ENCODE measurements around the gene HDGFL3.

Gene HDGFL3

GRCh38 chr15:83199288-83199687, 8.3 kb downstream of the HDGFL3 start:
- Histone ChIP-seq H3K4me3 (ENCODE audit: low read depth in 1 of 2, low read length in 2 of 2) (no peak overlapping the region), H3K9me3 (ENCODE audit: control insufficient read depth in 1 of 2, low read length in 2 of 2) (no peaks in the 10 kb centered on the region), H3K27ac (ENCODE audit: low read depth, low read length) (no peak overlapping the region), H3K36me3 (ENCODE audit: control insufficient read depth in 1 of 2, insufficient read depth in 2 of 2, low read length in 2 of 2) (no peaks in the 10 kb centered on the region), H3K4me1 (ENCODE audit: control insufficient read depth in 1 of 2, insufficient read depth in 2 of 2, low read length in 2 of 2) (no peaks in the 10 kb centered on the region), H3K9ac (ENCODE audit: low read depth in 1 of 2, low read length in 2 of 2) (no peak overlapping the region), H3K27me3 (ENCODE audit: control insufficient read depth in 1 of 2, insufficient read depth in 2 of 2, low read length in 2 of 2) (no peaks in the 10 kb centered on the region)

- Histone ChIP-seq H3K9ac (ENCODE audit: low read depth in 1 of 2, low read length in 2 of 2) (no peak overlapping the region), H3K27me3 (ENCODE audit: control insufficient read depth in 1 of 2, insufficient read depth in 2 of 2, low read length in 2 of 2) (no peaks in the 10 kb centered on the region), H3K9me3 (ENCODE audit: control insufficient read depth in 1 of 2, low read length in 2 of 2) (no peaks in the 10 kb centered on the region), H3K4me1 (ENCODE audit: control insufficient read depth in 1 of 2, insufficient read depth in 2 of 2, low read length in 2 of 2) (no peaks in the 10 kb centered on the region), H3K27ac (ENCODE audit: low read depth, low read length) (no peak overlapping the region), H3K4me3 (ENCODE audit: low read depth in 1 of 2, low read length in 2 of 2) (no peak overlapping the region), H3K36me3 (ENCODE audit: control insufficient read depth in 1 of 2, insufficient read depth in 2 of 2, low read length in 2 of 2) (no peaks in the 10 kb centered on the region)
Measured at GRCh38 chr15:83198476-83198875, 9.1 kb downstream of the HDGFL3 start.

GRCh38 chr15:83194528-83194927, 13.1 kb downstream of the HDGFL3 start:
- Histone ChIP-seq H3K27ac (ENCODE audit: low read depth, low read length) (no peak overlapping the region), H3K27me3 (ENCODE audit: control insufficient read depth in 1 of 2, insufficient read depth in 2 of 2, low read length in 2 of 2) (no peaks in the 10 kb centered on the region), H3K4me3 (ENCODE audit: low read depth in 1 of 2, low read length in 2 of 2) (no peak overlapping the region), H3K36me3 (ENCODE audit: control insufficient read depth in 1 of 2, insufficient read depth in 2 of 2, low read length in 2 of 2) (no peaks in the 10 kb centered on the region), H3K9me3 (ENCODE audit: control insufficient read depth in 1 of 2, low read length in 2 of 2) (no peaks in the 10 kb centered on the region), H3K9ac (ENCODE audit: low read depth in 1 of 2, low read length in 2 of 2) (no peak overlapping the region), H3K4me1 (ENCODE audit: control insufficient read depth in 1 of 2, insufficient read depth in 2 of 2, low read length in 2 of 2) (no peaks in the 10 kb centered on the region)

- Histone ChIP-seq H3K4me3 (ENCODE audit: low read depth in 1 of 2, low read length in 2 of 2) (no peak overlapping the region), H3K9me3 (ENCODE audit: control insufficient read depth in 1 of 2, low read length in 2 of 2) (no peaks in the 10 kb centered on the region), H3K27me3 (ENCODE audit: control insufficient read depth in 1 of 2, insufficient read depth in 2 of 2, low read length in 2 of 2) (no peaks in the 10 kb centered on the region), H3K36me3 (ENCODE audit: control insufficient read depth in 1 of 2, insufficient read depth in 2 of 2, low read length in 2 of 2) (no peaks in the 10 kb centered on the region), H3K9ac (ENCODE audit: low read depth in 1 of 2, low read length in 2 of 2) (no peak overlapping the region), H3K27ac (ENCODE audit: low read depth, low read length) (no peak overlapping the region), H3K4me1 (ENCODE audit: control insufficient read depth in 1 of 2, insufficient read depth in 2 of 2, low read length in 2 of 2) (no peaks in the 10 kb centered on the region)
Measured at GRCh38 chr15:83193721-83194120, 13.9 kb downstream of the HDGFL3 start.

GRCh38 chr15:83192742-83193141, 14.9 kb downstream of the HDGFL3 start:
- no peaks in the 10 kb centered on the region for H3K36me3 ChIP-seq (ENCODE audit: control insufficient read depth in 1 of 2, insufficient read depth in 2 of 2, low read length in 2 of 2)
- no peaks in the 10 kb centered on the region for H3K9me3 ChIP-seq (ENCODE audit: control insufficient read depth in 1 of 2, low read length in 2 of 2)
- no peaks in the 10 kb centered on the region for H3K4me1 ChIP-seq (ENCODE audit: control insufficient read depth in 1 of 2, insufficient read depth in 2 of 2, low read length in 2 of 2)
- no peak overlapping the region for H3K9ac ChIP-seq (ENCODE audit: low read depth in 1 of 2, low read length in 2 of 2)
- H3K4me3 ChIP-seq (ENCODE audit: low read depth in 1 of 2, low read length in 2 of 2) = no peak overlapping the region
- H3K27ac ChIP-seq (ENCODE audit: low read depth, low read length) = no peak overlapping the region
- H3K27me3 ChIP-seq (ENCODE audit: control insufficient read depth in 1 of 2, insufficient read depth in 2 of 2, low read length in 2 of 2) = no peaks in the 10 kb centered on the region

- Histone ChIP-seq H3K4me3 (ENCODE audit: low read depth in 1 of 2, low read length in 2 of 2) (no peak overlapping the region), H3K9ac (ENCODE audit: low read depth in 1 of 2, low read length in 2 of 2) (no peak overlapping the region), H3K27ac (ENCODE audit: low read depth, low read length) (no peak overlapping the region), H3K4me1 (ENCODE audit: control insufficient read depth in 1 of 2, insufficient read depth in 2 of 2, low read length in 2 of 2) (no peaks in the 10 kb centered on the region), H3K9me3 (ENCODE audit: control insufficient read depth in 1 of 2, low read length in 2 of 2) (no peaks in the 10 kb centered on the region), H3K27me3 (ENCODE audit: control insufficient read depth in 1 of 2, insufficient read depth in 2 of 2, low read length in 2 of 2) (no peaks in the 10 kb centered on the region), H3K36me3 (ENCODE audit: control insufficient read depth in 1 of 2, insufficient read depth in 2 of 2, low read length in 2 of 2) (no peaks in the 10 kb centered on the region)
Measured at GRCh38 chr15:83190450-83190849, 17.2 kb downstream of the HDGFL3 start.

- no peak overlapping the region for H3K4me3 ChIP-seq (ENCODE audit: low read depth in 1 of 2, low read length in 2 of 2)
- no peaks in the 10 kb centered on the region for H3K9me3 ChIP-seq (ENCODE audit: control insufficient read depth in 1 of 2, low read length in 2 of 2)
- no peaks in the 10 kb centered on the region for H3K27me3 ChIP-seq (ENCODE audit: control insufficient read depth in 1 of 2, insufficient read depth in 2 of 2, low read length in 2 of 2)
- no peaks in the 10 kb centered on the region for H3K36me3 ChIP-seq (ENCODE audit: control insufficient read depth in 1 of 2, insufficient read depth in 2 of 2, low read length in 2 of 2)
- no peaks in the 10 kb centered on the region for H3K4me1 ChIP-seq (ENCODE audit: control insufficient read depth in 1 of 2, insufficient read depth in 2 of 2, low read length in 2 of 2)
- no peak overlapping the region for H3K27ac ChIP-seq (ENCODE audit: low read depth, low read length)
- H3K9ac ChIP-seq (ENCODE audit: low read depth in 1 of 2, low read length in 2 of 2) = no peak overlapping the region
Measured at GRCh38 chr15:83185561-83185960, 22.1 kb downstream of the HDGFL3 start.

GRCh38 chr15:83178869-83179325, 28.7 kb downstream of the HDGFL3 start:
- no peaks in the 10 kb centered on the region for H3K27me3 ChIP-seq (ENCODE audit: control insufficient read depth in 1 of 2, insufficient read depth in 2 of 2, low read length in 2 of 2)
- H3K4me1 ChIP-seq (ENCODE audit: control insufficient read depth in 1 of 2, insufficient read depth in 2 of 2, low read length in 2 of 2) = no peaks in the 10 kb centered on the region
- H3K9ac ChIP-seq (ENCODE audit: low read depth in 1 of 2, low read length in 2 of 2) = no peak overlapping the region
- no peak overlapping the region for H3K4me3 ChIP-seq (ENCODE audit: low read depth in 1 of 2, low read length in 2 of 2)
- no peaks in the 10 kb centered on the region for H3K36me3 ChIP-seq (ENCODE audit: control insufficient read depth in 1 of 2, insufficient read depth in 2 of 2, low read length in 2 of 2)
- no peaks in the 10 kb centered on the region for H3K9me3 ChIP-seq (ENCODE audit: control insufficient read depth in 1 of 2, low read length in 2 of 2)
- no peak overlapping the region for H3K27ac ChIP-seq (ENCODE audit: low read depth, low read length)

GRCh38 chr15:83178390-83178789, 29.2 kb downstream of the HDGFL3 start:
- no peaks in the 10 kb centered on the region for H3K36me3 ChIP-seq (ENCODE audit: control insufficient read depth in 1 of 2, insufficient read depth in 2 of 2, low read length in 2 of 2)
- no peak overlapping the region for H3K27ac ChIP-seq (ENCODE audit: low read depth, low read length)
- H3K27me3 ChIP-seq (ENCODE audit: control insufficient read depth in 1 of 2, insufficient read depth in 2 of 2, low read length in 2 of 2) = no peaks in the 10 kb centered on the region
- H3K4me3 ChIP-seq (ENCODE audit: low read depth in 1 of 2, low read length in 2 of 2) = no peak overlapping the region
- H3K9me3 ChIP-seq (ENCODE audit: control insufficient read depth in 1 of 2, low read length in 2 of 2) = no peaks in the 10 kb centered on the region
- H3K4me1 ChIP-seq (ENCODE audit: control insufficient read depth in 1 of 2, insufficient read depth in 2 of 2, low read length in 2 of 2) = no peaks in the 10 kb centered on the region
- no peak overlapping the region for H3K9ac ChIP-seq (ENCODE audit: low read depth in 1 of 2, low read length in 2 of 2)

GRCh38 chr15:83174891-83175290, 32.7 kb downstream of the HDGFL3 start:
- no peaks in the 10 kb centered on the region for H3K36me3 ChIP-seq (ENCODE audit: control insufficient read depth in 1 of 2, insufficient read depth in 2 of 2, low read length in 2 of 2)
- no peak overlapping the region for H3K4me3 ChIP-seq (ENCODE audit: low read depth in 1 of 2, low read length in 2 of 2)
- no peaks in the 10 kb centered on the region for H3K9me3 ChIP-seq (ENCODE audit: control insufficient read depth in 1 of 2, low read length in 2 of 2)
- no peaks in the 10 kb centered on the region for H3K4me1 ChIP-seq (ENCODE audit: control insufficient read depth in 1 of 2, insufficient read depth in 2 of 2, low read length in 2 of 2)
- H3K27ac ChIP-seq (ENCODE audit: low read depth, low read length) = no peak overlapping the region
- no peak overlapping the region for H3K9ac ChIP-seq (ENCODE audit: low read depth in 1 of 2, low read length in 2 of 2)
- no peaks in the 10 kb centered on the region for H3K27me3 ChIP-seq (ENCODE audit: control insufficient read depth in 1 of 2, insufficient read depth in 2 of 2, low read length in 2 of 2)
